ENCODE results near the gene PTGFRN.

The PTGFRN gene

DNA sequence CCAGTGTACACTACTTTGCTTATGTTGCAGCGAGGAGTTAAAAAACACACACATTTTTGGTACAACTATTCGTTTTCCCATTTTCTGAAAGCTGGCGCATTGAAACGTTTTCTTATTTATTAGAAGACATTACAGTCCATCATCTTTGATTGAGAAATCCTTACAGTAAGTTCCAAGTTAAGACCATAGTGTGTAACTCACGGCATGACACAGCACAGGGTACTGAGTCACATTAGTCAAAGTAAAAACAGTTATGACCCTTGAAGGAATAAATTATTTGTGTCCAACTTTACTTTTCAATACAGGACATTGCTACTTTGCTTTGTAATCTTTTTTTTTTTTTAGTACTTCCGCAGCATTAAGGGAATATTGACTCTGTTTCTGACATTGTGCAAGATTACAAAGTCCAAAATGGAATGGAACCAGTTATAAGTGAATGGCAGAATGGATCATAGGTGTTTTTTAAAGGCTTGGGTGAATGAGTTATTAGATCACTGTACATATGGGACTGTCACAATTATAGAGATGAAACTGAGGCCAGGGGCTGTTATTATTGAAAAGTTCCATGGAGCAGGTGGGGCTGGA is 11.7 kb downstream of the PTGFRN start:
- no peak overlapping the region for H3K4me3 ChIP-seq (ENCODE audit: low read depth, low read length)
- no peak for DNase-seq (ENCODE audit: low read depth)
- TF ChIP-seq, protein P1, sequence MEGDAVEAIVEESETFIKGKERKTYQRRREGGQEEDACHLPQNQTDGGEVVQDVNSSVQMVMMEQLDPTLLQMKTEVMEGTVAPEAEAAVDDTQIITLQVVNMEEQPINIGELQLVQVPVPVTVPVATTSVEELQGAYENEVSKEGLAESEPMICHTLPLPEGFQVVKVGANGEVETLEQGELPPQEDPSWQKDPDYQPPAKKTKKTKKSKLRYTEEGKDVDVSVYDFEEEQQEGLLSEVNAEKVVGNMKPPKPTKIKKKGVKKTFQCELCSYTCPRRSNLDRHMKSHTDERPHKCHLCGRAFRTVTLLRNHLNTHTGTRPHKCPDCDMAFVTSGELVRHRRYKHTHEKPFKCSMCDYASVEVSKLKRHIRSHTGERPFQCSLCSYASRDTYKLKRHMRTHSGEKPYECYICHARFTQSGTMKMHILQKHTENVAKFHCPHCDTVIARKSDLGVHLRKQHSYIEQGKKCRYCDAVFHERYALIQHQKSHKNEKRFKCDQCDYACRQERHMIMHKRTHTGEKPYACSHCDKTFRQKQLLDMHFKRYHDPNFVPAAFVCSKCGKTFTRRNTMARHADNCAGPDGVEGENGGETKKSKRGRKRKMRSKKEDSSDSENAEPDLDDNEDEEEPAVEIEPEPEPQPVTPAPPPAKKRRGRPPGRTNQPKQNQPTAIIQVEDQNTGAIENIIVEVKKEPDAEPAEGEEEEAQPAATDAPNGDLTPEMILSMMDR (IDR thresholded peaks at IDR 0.05; ENCODE audit: low read depth, low read length, missing control alignments) = no peak

DNA sequence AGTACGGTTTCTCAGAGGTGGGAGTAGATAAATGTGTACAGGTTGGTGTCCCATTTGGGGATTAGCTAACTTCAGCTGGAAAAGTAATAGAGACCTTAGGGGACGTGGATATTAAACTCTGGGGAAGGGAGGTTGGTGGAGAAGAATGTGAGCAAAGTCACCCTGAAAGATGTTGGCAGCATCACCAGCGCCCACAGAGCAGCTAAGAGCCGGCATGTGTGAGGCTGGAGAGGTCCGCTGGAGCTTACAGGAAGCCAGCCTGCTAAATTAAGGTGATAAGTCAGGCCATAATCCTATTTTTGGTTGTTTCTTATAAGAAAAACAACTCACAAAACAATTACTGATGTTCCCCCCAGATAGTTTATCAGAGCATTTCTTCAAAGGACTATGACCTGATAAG is 12.2 kb downstream of the PTGFRN start:
- TF ChIP-seq, protein P1 (IDR thresholded peaks at IDR 0.05; ENCODE audit: low read depth, low read length, missing control alignments) = no peak
- H3K4me3 ChIP-seq (ENCODE audit: low read depth, low read length) = no peak overlapping the region
- no peak for DNase-seq (ENCODE audit: low read depth)

DNA sequence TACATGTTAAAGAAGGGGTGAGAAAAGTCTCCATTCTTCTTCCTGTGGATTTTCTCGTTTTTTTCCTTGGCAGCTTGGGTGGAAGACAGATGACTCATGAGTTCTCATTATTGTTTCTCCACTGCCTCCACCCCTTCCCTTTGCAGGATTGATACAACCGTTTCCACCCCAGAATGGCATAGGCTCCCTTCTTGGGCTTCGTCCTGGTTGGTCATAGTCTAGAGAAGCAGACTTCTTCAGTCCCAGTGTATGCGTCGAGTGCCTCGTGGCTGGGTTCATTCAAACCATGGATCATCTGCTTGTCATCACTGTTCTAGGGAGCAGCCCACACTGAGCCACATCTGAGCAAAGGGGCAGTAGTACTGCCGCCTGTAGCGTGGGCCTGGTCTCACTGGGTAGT is 13.7 kb downstream of the PTGFRN start:
- H3K4me3 ChIP-seq (ENCODE audit: low read depth, low read length) = no peak overlapping the region
- no peak for DNase-seq (ENCODE audit: low read depth)
- TF ChIP-seq, protein P1 (IDR thresholded peaks at IDR 0.05; ENCODE audit: low read depth, low read length, missing control alignments) = no peak

DNA sequence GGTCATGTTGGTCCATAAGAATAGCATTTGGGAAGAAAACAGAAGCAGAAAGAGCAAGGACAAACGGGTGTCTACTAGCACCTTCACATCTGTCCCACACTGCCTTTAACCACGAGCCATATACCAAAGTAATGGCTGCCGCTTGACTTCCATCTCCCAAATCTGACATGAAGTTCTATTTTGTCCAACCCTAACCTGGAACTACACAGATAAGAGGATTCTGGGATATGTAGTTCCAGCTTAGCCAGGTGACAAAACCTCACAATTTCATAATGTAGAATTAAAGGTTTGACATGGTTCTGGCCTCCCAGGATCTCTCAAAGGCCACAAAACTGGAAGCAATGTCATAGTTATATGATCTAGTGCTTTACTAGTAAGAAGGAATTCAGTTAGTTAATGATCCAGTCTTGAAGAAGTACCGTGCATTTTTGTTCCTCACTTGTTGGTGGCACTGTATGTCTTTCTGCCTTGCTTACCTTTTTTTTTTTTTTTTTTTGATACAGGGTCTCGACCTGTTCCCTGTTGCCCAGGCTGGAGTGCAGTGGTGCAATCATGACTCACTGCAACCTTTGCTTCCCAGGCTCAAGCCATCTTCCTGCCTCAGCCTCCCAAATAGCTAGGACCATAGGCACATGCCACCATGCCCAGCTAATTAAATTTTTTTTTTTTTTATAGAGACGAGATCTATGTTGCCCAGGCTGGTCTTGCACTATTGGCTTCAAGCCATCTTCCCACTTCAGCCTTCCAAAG is 17.5 kb downstream of the PTGFRN start:
- H3K4me3 ChIP-seq (ENCODE audit: low read depth, low read length) = no peak overlapping the region
- TF ChIP-seq, protein P1 (IDR thresholded peaks at IDR 0.05; ENCODE audit: low read depth, low read length, missing control alignments) = no peak
- no peak for DNase-seq (ENCODE audit: low read depth)

DNA sequence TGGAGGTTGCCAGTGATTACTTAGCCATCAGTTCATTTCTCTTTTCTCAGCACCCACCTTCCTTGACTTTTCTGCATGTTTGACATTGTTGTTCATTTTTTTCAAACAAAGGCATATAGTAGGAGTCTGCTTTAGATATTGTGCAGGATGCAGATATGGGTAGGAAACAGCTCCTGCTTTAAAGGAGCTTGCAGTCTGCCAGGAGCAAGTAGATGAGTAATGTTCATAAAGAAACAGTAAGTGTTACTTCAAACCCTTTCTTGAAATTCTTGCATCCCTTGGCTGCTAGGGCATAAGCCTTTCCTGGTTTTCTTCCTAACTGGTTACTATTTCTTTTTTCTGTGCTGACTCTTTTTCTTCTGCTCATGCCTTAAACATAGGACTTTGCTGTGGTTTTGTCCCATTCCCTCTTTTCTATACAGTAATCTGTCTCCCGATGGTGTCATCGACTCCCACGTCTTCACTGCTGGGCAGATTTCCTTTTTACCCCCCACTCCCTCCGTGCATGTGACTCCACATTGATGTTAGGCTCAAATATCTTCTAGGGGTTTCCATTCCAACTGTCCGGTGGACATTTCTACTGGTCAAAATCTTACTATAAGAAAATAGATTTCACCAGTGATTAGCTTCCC is 20.4 kb downstream of the PTGFRN start:
- TF ChIP-seq, protein P1 (IDR thresholded peaks at IDR 0.05; ENCODE audit: low read depth, low read length, missing control alignments) = no peak
- DNase-seq (ENCODE audit: low read depth) = no peak
- H3K4me3 ChIP-seq (ENCODE audit: low read depth, low read length) = no peak overlapping the region

DNA sequence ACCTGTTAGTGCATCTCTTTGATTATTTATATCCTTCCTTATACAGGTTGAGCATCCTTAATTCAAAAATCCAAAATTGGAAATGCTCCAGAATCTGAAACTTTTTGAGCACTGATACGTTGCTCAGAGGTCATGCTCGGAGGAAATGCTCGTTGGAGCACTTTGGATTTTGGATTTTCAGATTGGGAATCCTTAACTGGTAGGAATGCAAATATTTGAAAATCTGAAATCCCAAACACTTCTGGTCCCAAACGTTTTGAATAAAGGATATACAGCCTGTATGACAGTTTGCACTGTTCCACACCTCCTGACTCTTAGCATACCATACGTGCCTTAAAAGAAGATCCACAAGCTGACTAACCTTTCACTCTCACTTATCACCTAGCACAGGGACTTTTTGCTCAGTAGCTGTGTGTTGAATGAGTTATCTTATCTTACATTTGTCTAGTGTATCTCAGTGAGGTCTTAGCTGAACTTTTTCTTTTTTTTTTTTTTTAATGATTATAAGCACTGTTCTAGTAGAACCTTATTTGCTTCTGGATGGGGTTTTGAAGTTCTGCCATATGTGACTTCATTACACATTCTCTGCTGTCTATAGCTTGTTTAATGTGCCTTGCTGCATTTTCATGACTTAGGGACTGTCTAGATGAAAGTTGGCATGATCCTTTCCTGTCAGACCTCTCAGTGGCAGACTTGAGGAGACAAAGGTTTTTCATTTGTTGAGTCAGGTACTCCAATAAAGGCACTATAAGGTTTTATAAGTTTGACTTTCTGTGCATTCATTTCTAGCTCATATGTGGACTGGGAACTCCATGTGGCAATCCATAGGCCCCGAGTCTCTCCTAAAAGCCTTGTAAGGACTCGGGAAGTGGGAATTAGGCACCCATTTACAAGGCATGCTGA is 21.6 kb downstream of the PTGFRN start:
- H3K4me3 ChIP-seq (ENCODE audit: low read depth, low read length) = no peak overlapping the region
- DNase-seq (ENCODE audit: low read depth) = no peak
- TF ChIP-seq, protein P1 (IDR thresholded peaks at IDR 0.05; ENCODE audit: low read depth, low read length, missing control alignments) = no peak
